ENCODE results near the gene LRRTM4.

- TF ChIP-seq CTCF (IDR thresholded peaks at IDR 0.05) (no peak), POLR2AphosphoS5 (IDR thresholded peaks at IDR 0.05; ENCODE audit: low read depth, low read length) (no peak), SIN3A (IDR thresholded peaks at IDR 0.05; ENCODE audit: borderline replicate concordance, insufficient read depth, low read depth, low read length) (no peak), TCF7L2 (IDR thresholded peaks at IDR 0.05; ENCODE audit: low read depth, low read length) (no peak)
Measured at GRCh38 chr2:76730021-76730420, 792.2 kb downstream of the LRRTM4 start.
